ENCODE results near the gene ADAMTS17. TPM values are rescaled to one million over a fixed set of nuclear protein-coding genes. Genes with fewer than 3 reads are reported as not detected.
A peak's percentile ranks its signal among the peaks of the same experiment; 100 is the strongest.

ADAMTS17 gene
- total RNA-seq, 1 donor from 2014 or later = 1.5 TPM

- Mint-ChIP-seq H3K4me1 (peaks cover 3% of the 10 kb centered on the region), H3K9me3 (peaks cover 4% of the 10 kb centered on the region), H3K4me3 (no peak overlapping the region), H3K27me3 (ENCODE audit: insufficient read depth, low read depth) (peaks cover 2% of the 10 kb centered on the region), H3K36me3 (no peaks in the 10 kb centered on the region), H3K27ac (no peak overlapping the region)
- Histone ChIP-seq H3F3A (ENCODE audit: low read depth) (no peaks in the 10 kb centered on the region), H2AFZ (replicated peaks) (no peak overlapping the region), H3K27me3 (no peaks in the 10 kb centered on the region), H4K20me1 (ENCODE audit: low read depth) (no peaks in the 10 kb centered on the region), H3K4me3 (no peak overlapping the region), H3K36me3 (no peaks in the 10 kb centered on the region), H3K9me3 (ENCODE audit: low read depth) (no peaks in the 10 kb centered on the region), H3K9ac (no peak overlapping the region), H3K4me2 (no peak overlapping the region), H3K27ac (no peak overlapping the region), H3K79me2 (ENCODE audit: low read depth) (no peaks in the 10 kb centered on the region), H3K4me1 (no peaks in the 10 kb centered on the region)
- TF ChIP-seq EZH2 (IDR thresholded peaks at IDR 0.05) = no peak
- no peak for TF ChIP-seq EZH2phosphoT487 (IDR thresholded peaks at IDR 0.05)
- TF ChIP-seq CTCF (IDR thresholded peaks at IDR 0.05) = no peak
- no peak for DNase-seq (ENCODE audit: low spot score)
Observed at GRCh38 chr15:100256101-100256969, 85.4 kb downstream of the ADAMTS17 start.

- H3K9me3 Mint-ChIP-seq = peaks cover 4% of the 10 kb centered on the region
- peaks cover 2% of the 10 kb centered on the region for H3K27me3 Mint-ChIP-seq (ENCODE audit: insufficient read depth, low read depth)
Observed at GRCh38 chr15:100255644-100256043, 86.1 kb downstream of the ADAMTS17 start.

GRCh38 chr15:100254691-100255090 is 87.1 kb downstream of the ADAMTS17 start:
- Mint-ChIP-seq H3K4me3 (no peak overlapping the region), H3K9me3 (peaks cover 4% of the 10 kb centered on the region), H3K36me3 (no peaks in the 10 kb centered on the region), H3K27ac (no peak overlapping the region), H3K27me3 (ENCODE audit: insufficient read depth, low read depth) (peaks cover 3% of the 10 kb centered on the region), H3K4me1 (peaks cover 3% of the 10 kb centered on the region)
- Histone ChIP-seq H3K36me3 (no peaks in the 10 kb centered on the region), H3K9ac (no peak overlapping the region), H3K4me2 (no peak overlapping the region), H3K4me3 (no peak overlapping the region), H4K20me1 (ENCODE audit: low read depth) (no peaks in the 10 kb centered on the region), H2AFZ (replicated peaks) (no peak overlapping the region), H3F3A (ENCODE audit: low read depth) (no peaks in the 10 kb centered on the region), H3K9me3 (ENCODE audit: low read depth) (no peaks in the 10 kb centered on the region), H3K27me3 (no peaks in the 10 kb centered on the region), H3K4me1 (no peaks in the 10 kb centered on the region), H3K79me2 (ENCODE audit: low read depth) (no peaks in the 10 kb centered on the region), H3K27ac (no peak overlapping the region)
- no peak for DNase-seq (ENCODE audit: low spot score)
- no peak for TF ChIP-seq EZH2phosphoT487 (IDR thresholded peaks at IDR 0.05)

More at GRCh38 chr15:100255644-100256043, 86.1 kb downstream of the ADAMTS17 start:
- H3K4me1 Mint-ChIP-seq = peaks cover 3% of the 10 kb centered on the region
- H4K20me1 ChIP-seq (ENCODE audit: low read depth) = no peaks in the 10 kb centered on the region
- H3K9ac ChIP-seq = no peak overlapping the region
- H3K4me1 ChIP-seq = no peaks in the 10 kb centered on the region
- H3K27ac ChIP-seq = no peak overlapping the region
- no peak overlapping the region for H3K4me3 ChIP-seq
- no peak overlapping the region for H3K4me3 Mint-ChIP-seq
- no peaks in the 10 kb centered on the region for H3F3A ChIP-seq (ENCODE audit: low read depth)
- no peaks in the 10 kb centered on the region for H3K79me2 ChIP-seq (ENCODE audit: low read depth)
- H3K9me3 ChIP-seq (ENCODE audit: low read depth) = no peaks in the 10 kb centered on the region
- DNase-seq (ENCODE audit: low spot score) = no peak
- no peaks in the 10 kb centered on the region for H3K36me3 Mint-ChIP-seq
- no peaks in the 10 kb centered on the region for H3K27me3 ChIP-seq
- H3K4me2 ChIP-seq = no peak overlapping the region
- H2AFZ ChIP-seq (replicated peaks) = peak overlapping the region; percentile 34
- no peak overlapping the region for H3K27ac Mint-ChIP-seq
- no peaks in the 10 kb centered on the region for H3K36me3 ChIP-seq
- TF ChIP-seq CTCF (IDR thresholded peaks at IDR 0.05) (no peak), EZH2 (IDR thresholded peaks at IDR 0.05) (no peak), EZH2phosphoT487 (IDR thresholded peaks at IDR 0.05) (no peak)

GRCh38 chr15:100254285-100254684 is 87.5 kb downstream of the ADAMTS17 start:
- Histone ChIP-seq H3K4me2 (no peak overlapping the region), H3F3A (ENCODE audit: low read depth) (no peaks in the 10 kb centered on the region), H3K9ac (no peak overlapping the region), H3K27ac (no peak overlapping the region), H4K20me1 (ENCODE audit: low read depth) (no peaks in the 10 kb centered on the region), H3K9me3 (ENCODE audit: low read depth) (no peaks in the 10 kb centered on the region), H3K4me1 (no peaks in the 10 kb centered on the region), H2AFZ (replicated peaks) (no peak overlapping the region), H3K4me3 (no peak overlapping the region), H3K27me3 (no peaks in the 10 kb centered on the region), H3K36me3 (no peaks in the 10 kb centered on the region), H3K79me2 (ENCODE audit: low read depth) (no peaks in the 10 kb centered on the region)
- no peak for DNase-seq (ENCODE audit: low spot score)
- peaks cover 4% of the 10 kb centered on the region for H3K27me3 Mint-ChIP-seq (ENCODE audit: insufficient read depth, low read depth)
- H3K9me3 Mint-ChIP-seq = peaks cover 4% of the 10 kb centered on the region
- no peak for TF ChIP-seq EZH2 (IDR thresholded peaks at IDR 0.05)
- TF ChIP-seq CTCF (IDR thresholded peaks at IDR 0.05) = no peak
- TF ChIP-seq EZH2phosphoT487 (IDR thresholded peaks at IDR 0.05) = no peak
- H3K36me3 Mint-ChIP-seq = no peaks in the 10 kb centered on the region
- no peak overlapping the region for H3K4me3 Mint-ChIP-seq
- no peak overlapping the region for H3K27ac Mint-ChIP-seq
- peaks cover 3% of the 10 kb centered on the region for H3K4me1 Mint-ChIP-seq

Measured in neural progenitor cell (in vitro differentiated cells).